AG09319 (cell line): ENCODE data around the gene PRODH2.

Source experiments
- DNase-seq: peaks from one replicate; pipeline ENCODE4 v3.0.0-alpha.2; 2010; ENCODE audit warnings: low read depth; ENCODE audit errors: extremely low read depth
- CTCF ChIP-seq: IDR thresholded peaks from 2 replicates; pipeline ENCODE4 v1.5.1; 2011; ENCODE audit warnings: low read depth, mild to moderate bottlenecking, inconsistent platforms, low read length, moderate library complexity

PRODH2 gene

GRCh38 chr19:35751839-35752745 lies 60.6 kb downstream of the PRODH2 start:
- no peak for DNase-seq
- TF ChIP-seq CTCF, result no peak

GRCh38 chr19:35750167-35750566 lies 62.5 kb downstream of the PRODH2 start:
- DNase-seq, result no peak
- no peak for TF ChIP-seq CTCF
